ENCODE measurements around the gene NAT9. TPM values are rescaled to one million over a fixed set of nuclear protein-coding genes. Genes with fewer than 3 reads are reported as not detected.

Gene NAT9
- total RNA-seq, 5 donors from 2014 or later (not counting 1 experiment from before 2014, with no cell fraction given): 37.2 to 74.4 (median 71.9) TPM

- H3K4me1 Mint-ChIP-seq: peaks cover 70 to 81% (median 75%) of the 10 kb centered on the region in 3 donors
- H3K27ac ChIP-seq (ENCODE audit: low read length): peak overlapping the region; percentile 3
- POLR2A ChIA-PET: no interaction called here
- ATAC-seq (replicated peaks in 1 of 4) (no peak), DNase-seq (no peak)
- peak overlapping the region; percentile 94 to 99 for H3K27ac Mint-ChIP-seq
- peaks cover 5 to 20% of the 10 kb centered on the region in 2 donors for H3K36me3 ChIP-seq (ENCODE audit: control insufficient read depth in 2 of 2, extremely low read depth in 1 of 2, insufficient read depth in 1 of 2, low read length in 1 of 2)
- 88% methylated on average over 5 of the region's 5 CpGs for WGBS (ENCODE audit: insufficient coverage)
- H3K27me3 Mint-ChIP-seq: no peaks in the 10 kb centered on the region
- H3K36me3 Mint-ChIP-seq: peaks cover 21% of the 10 kb centered on the region
- CTCF ChIA-PET: interaction anchor here in 1 of 2 donors (1.8 kb wide), 1 partner anchor 9 kb away, joined by 5 read pairs; no protein-coding TSS in a partner anchor
- no peaks in the 10 kb centered on the region for H3K9me3 ChIP-seq
- H3K4me3 ChIP-seq (ENCODE audit: control insufficient read depth in 1 of 2, extremely low read depth in 1 of 2, low read length in 1 of 2): no peak overlapping the region
- no peak overlapping the region for H3K4me3 Mint-ChIP-seq
- no peaks in the 10 kb centered on the region for H3K9me3 Mint-ChIP-seq
- peaks cover 44 to 82% of the 10 kb centered on the region in 2 experiments for H3K4me1 ChIP-seq (ENCODE audit: control insufficient read depth in 1 of 2, extremely low read depth in 1 of 2, insufficient read depth in 2 of 2, low read length in 2 of 2)
- H3K27me3 ChIP-seq (replicated peaks in 1 of 2; ENCODE audit: control insufficient read depth in 2 of 2, extremely low read depth in 1 of 2, insufficient read depth in 2 of 2, low read length in 1 of 2): no peaks in the 10 kb centered on the region
Measured at GRCh38 chr17:74782571-74782970, 6.4 kb upstream of the NAT9 start.

- Mint-ChIP-seq H3K4me3 (peak overlapping the region in 2 of 3 donors; percentile 55 to 65), H3K27me3 (no peaks in the 10 kb centered on the region), H3K27ac (peak overlapping the region; percentile 94 to 99), H3K9me3 (no peaks in the 10 kb centered on the region), H3K36me3 (peaks cover 16% of the 10 kb centered on the region), H3K4me1 (peaks cover 68 to 84% (median 77%) of the 10 kb centered on the region in 3 donors)
- 24% methylated on average over 3 of the region's 7 CpGs for WGBS (ENCODE audit: insufficient coverage)
- Histone ChIP-seq H3K4me3 (ENCODE audit: control insufficient read depth in 1 of 2, extremely low read depth in 1 of 2, low read length in 1 of 2) (no peak overlapping the region), H3K27me3 (replicated peaks in 1 of 2; ENCODE audit: control insufficient read depth in 2 of 2, extremely low read depth in 1 of 2, insufficient read depth in 2 of 2, low read length in 1 of 2) (no peaks in the 10 kb centered on the region), H3K9me3 (no peaks in the 10 kb centered on the region), H3K27ac (ENCODE audit: low read length) (peak overlapping the region; percentile 67), H3K36me3 (ENCODE audit: control insufficient read depth in 2 of 2, extremely low read depth in 1 of 2, insufficient read depth in 1 of 2, low read length in 1 of 2) (peaks cover 5 to 11% of the 10 kb centered on the region in 2 donors), H3K4me1 (ENCODE audit: control insufficient read depth in 1 of 2, extremely low read depth in 1 of 2, insufficient read depth in 2 of 2, low read length in 2 of 2) (peaks cover 37 to 81% of the 10 kb centered on the region in 2 experiments)
- ATAC-seq (replicated peaks in 1 of 4): no peak
- ChIA-PET CTCF (interaction anchor here in 1 of 2 donors (0.9 to 1.8 kb wide), 5 partner anchors 11 to 36 kb away, joined by 3 to 5 read pairs (median 5); no protein-coding TSS in a partner anchor), POLR2A (no interaction called here)
- DNase-seq: peak in 16 of 35 experiments; percentile 13 to 60 (median 23)
Measured at GRCh38 chr17:74780443-74781238, 4.5 kb upstream of the NAT9 start.

- ATAC-seq (replicated peaks in 1 of 4) (peak; percentile 69 to 79 (median 74)), DNase-seq (peak; percentile 46 to 82 (median 67))
- ChIA-PET POLR2A (no interaction called here), CTCF (interaction anchor here in 1 of 2 donors (0.6 to 1.6 kb wide), 7 partner anchors 11 to 123 kb away, joined by 3 to 5 read pairs (median 4); no protein-coding TSS in a partner anchor)
- H3K4me3 ChIP-seq (ENCODE audit: control insufficient read depth in 1 of 2, extremely low read depth in 1 of 2, low read length in 1 of 2): no peak overlapping the region
- no peaks in the 10 kb centered on the region for H3K9me3 Mint-ChIP-seq
- peaks cover 69 to 82% (median 77%) of the 10 kb centered on the region in 3 donors for H3K4me1 Mint-ChIP-seq
- peaks cover 5 to 8% of the 10 kb centered on the region in 2 donors for H3K36me3 ChIP-seq (ENCODE audit: control insufficient read depth in 2 of 2, extremely low read depth in 1 of 2, insufficient read depth in 1 of 2, low read length in 1 of 2)
- H3K9me3 ChIP-seq: no peaks in the 10 kb centered on the region
- H3K36me3 Mint-ChIP-seq: peaks cover 16% of the 10 kb centered on the region
- H3K27ac Mint-ChIP-seq: peak overlapping the region; percentile 94 to 99
- WGBS (ENCODE audit: insufficient coverage): 23% methylated on average over 10 of the region's 11 CpGs
- peaks cover 32 to 81% of the 10 kb centered on the region in 2 experiments for H3K4me1 ChIP-seq (ENCODE audit: control insufficient read depth in 1 of 2, extremely low read depth in 1 of 2, insufficient read depth in 2 of 2, low read length in 2 of 2)
- H3K4me3 Mint-ChIP-seq: peak overlapping the region; percentile 37 to 65 (median 55)
- no peaks in the 10 kb centered on the region for H3K27me3 Mint-ChIP-seq
- no peaks in the 10 kb centered on the region for H3K27me3 ChIP-seq (replicated peaks in 1 of 2; ENCODE audit: control insufficient read depth in 2 of 2, extremely low read depth in 1 of 2, insufficient read depth in 2 of 2, low read length in 1 of 2)
- peak overlapping the region; percentile 67 for H3K27ac ChIP-seq (ENCODE audit: low read length)
Measured at GRCh38 chr17:74779948-74780400, 3.8 kb upstream of the NAT9 start.

- Histone ChIP-seq H3K36me3 (ENCODE audit: control insufficient read depth in 2 of 2, extremely low read depth in 1 of 2, insufficient read depth in 1 of 2, low read length in 1 of 2) (peaks cover 5 to 6% of the 10 kb centered on the region in 2 donors), H3K27me3 (replicated peaks in 1 of 2; ENCODE audit: control insufficient read depth in 2 of 2, extremely low read depth in 1 of 2, insufficient read depth in 2 of 2, low read length in 1 of 2) (no peaks in the 10 kb centered on the region), H3K27ac (ENCODE audit: low read length) (peak overlapping the region; percentile 67), H3K9me3 (no peaks in the 10 kb centered on the region), H3K4me3 (ENCODE audit: control insufficient read depth in 1 of 2, extremely low read depth in 1 of 2, low read length in 1 of 2) (peak overlapping the region in 1 of 2 donors; percentile 17), H3K4me1 (ENCODE audit: control insufficient read depth in 1 of 2, extremely low read depth in 1 of 2, insufficient read depth in 2 of 2, low read length in 2 of 2) (peaks cover 32 to 81% of the 10 kb centered on the region in 2 experiments)
- Mint-ChIP-seq H3K4me3 (peak overlapping the region; percentile 37 to 65 (median 55)), H3K27ac (peak overlapping the region; percentile 94 to 99), H3K27me3 (no peaks in the 10 kb centered on the region), H3K4me1 (peaks cover 64 to 78% (median 72%) of the 10 kb centered on the region in 3 donors), H3K36me3 (peaks cover 13% of the 10 kb centered on the region), H3K9me3 (no peaks in the 10 kb centered on the region)
- DNase-seq (no peak), ATAC-seq (replicated peaks in 1 of 4) (no peak)
- WGBS (ENCODE audit: insufficient coverage): 47% methylated on average over 6 of the region's 8 CpGs
- ChIA-PET POLR2A (interaction anchor here in 1 of 2 donors (0.6 kb wide), 1 partner anchor 32 kb away, joined by 7 read pairs; no protein-coding TSS in a partner anchor), CTCF (interaction anchor here (0.6 to 1.6 kb wide), 8 partner anchors 12 to 122 kb away, joined by 3 to 14 read pairs (median 4); no protein-coding TSS in a partner anchor)
Measured at GRCh38 chr17:74779501-74779900, 3.4 kb upstream of the NAT9 start.

- DNase-seq (no peak), ATAC-seq (replicated peaks in 1 of 4) (no peak)
- Mint-ChIP-seq H3K27me3 (no peaks in the 10 kb centered on the region), H3K4me3 (peak overlapping the region in 1 of 3 donors; percentile 35), H3K4me1 (peaks cover 59 to 75% (median 69%) of the 10 kb centered on the region in 3 donors), H3K9me3 (no peaks in the 10 kb centered on the region), H3K36me3 (peaks cover 9% of the 10 kb centered on the region), H3K27ac (peak overlapping the region; percentile 94 to 99)
- 80% methylated on average over 2 of the region's 5 CpGs for WGBS (ENCODE audit: insufficient coverage)
- Histone ChIP-seq H3K4me3 (ENCODE audit: control insufficient read depth in 1 of 2, extremely low read depth in 1 of 2, low read length in 1 of 2) (no peak overlapping the region), H3K9me3 (no peaks in the 10 kb centered on the region), H3K4me1 (ENCODE audit: control insufficient read depth in 1 of 2, extremely low read depth in 1 of 2, insufficient read depth in 2 of 2, low read length in 2 of 2) (peaks cover 32 to 77% of the 10 kb centered on the region in 2 experiments), H3K36me3 (ENCODE audit: control insufficient read depth in 2 of 2, extremely low read depth in 1 of 2, insufficient read depth in 1 of 2, low read length in 1 of 2) (peaks cover 6% of the 10 kb centered on the region in 2 donors), H3K27me3 (replicated peaks in 1 of 2; ENCODE audit: control insufficient read depth in 2 of 2, extremely low read depth in 1 of 2, insufficient read depth in 2 of 2, low read length in 1 of 2) (no peaks in the 10 kb centered on the region), H3K27ac (ENCODE audit: low read length) (peak overlapping the region; percentile 67)
- POLR2A ChIA-PET: interaction anchor here (0.6 kb wide), 2 partner anchors 31 to 494 kb away, joined by 4 to 7 read pairs; no protein-coding TSS in a partner anchor
- CTCF ChIA-PET: interaction anchor here (0.6 to 1.6 kb wide), 6 partner anchors 12 to 409 kb away, joined by 3 to 14 read pairs (median 6); no protein-coding TSS in a partner anchor
Measured at GRCh38 chr17:74778960-74779359, 2.8 kb upstream of the NAT9 start.

- H3K4me3 Mint-ChIP-seq: peak overlapping the region; percentile 41 to 98 (median 51)
- ChIA-PET POLR2A (no interaction called here), CTCF (interaction anchor here in 1 of 2 donors (0.7 to 0.9 kb wide), 2 partner anchors 33 to 40 kb away, joined by 3 to 4 read pairs; no protein-coding TSS in a partner anchor)
- peaks cover 32 to 81% of the 10 kb centered on the region in 2 experiments for H3K4me1 ChIP-seq (ENCODE audit: control insufficient read depth in 1 of 2, extremely low read depth in 1 of 2, insufficient read depth in 2 of 2, low read length in 2 of 2)
- H3K4me3 ChIP-seq (ENCODE audit: control insufficient read depth in 1 of 2, extremely low read depth in 1 of 2, low read length in 1 of 2): no peak overlapping the region
- peaks cover 60 to 79% (median 76%) of the 10 kb centered on the region in 3 donors for H3K4me1 Mint-ChIP-seq
- no peaks in the 10 kb centered on the region for H3K27me3 Mint-ChIP-seq
- no peak for ATAC-seq (replicated peaks in 1 of 4)
- 93% methylated on average over 5 of the region's 6 CpGs for WGBS (ENCODE audit: insufficient coverage)
- H3K36me3 ChIP-seq (ENCODE audit: control insufficient read depth in 2 of 2, extremely low read depth in 1 of 2, insufficient read depth in 1 of 2, low read length in 1 of 2): peaks cover 11 to 14% of the 10 kb centered on the region in 2 donors
- peaks cover 14% of the 10 kb centered on the region for H3K36me3 Mint-ChIP-seq
- no peak overlapping the region for H3K27ac ChIP-seq (ENCODE audit: low read length)
- peak overlapping the region; percentile 73 to 81 for H3K27ac Mint-ChIP-seq
- no peaks in the 10 kb centered on the region for H3K9me3 Mint-ChIP-seq
- H3K9me3 ChIP-seq: no peaks in the 10 kb centered on the region
- H3K27me3 ChIP-seq (replicated peaks in 1 of 2; ENCODE audit: control insufficient read depth in 2 of 2, extremely low read depth in 1 of 2, insufficient read depth in 2 of 2, low read length in 1 of 2): no peaks in the 10 kb centered on the region
- DNase-seq: no peak
Measured at GRCh38 chr17:74777901-74778515, 1.9 kb upstream of the NAT9 start.

All from T-cell (primary cell).